ENCODE data around the gene MATCAP1.
A peak's percentile ranks its signal among the peaks of the same experiment; 100 is the strongest.

Gene MATCAP1

GRCh38 chr16:67173808-67174705 is 9.7 kb downstream of the MATCAP1 start:
- H3K27ac ChIP-seq, result peak overlapping the region; percentile 82
- TF ChIP-seq CTCF (conservative IDR thresholded peaks at IDR 0.05), result no peak

GRCh38 chr16:67173323-67173722 is 10.4 kb downstream of the MATCAP1 start:
- no peak for TF ChIP-seq CTCF (conservative IDR thresholded peaks at IDR 0.05)
- H3K27ac ChIP-seq, result peak overlapping the region; percentile 82

GRCh38 chr16:67170949-67171649 is 12.7 kb downstream of the MATCAP1 start:
- TF ChIP-seq CTCF (conservative IDR thresholded peaks at IDR 0.05), result no peak
- H3K27ac ChIP-seq, result no peak overlapping the region

- no peak for TF ChIP-seq CTCF (conservative IDR thresholded peaks at IDR 0.05)
- no peak within 1 kb of the TSS for H3K27ac ChIP-seq
Measured at GRCh38 chr16:67170168-67170948, 13.4 kb downstream of the MATCAP1 start, which contains the start of gene NOL3. NOL3 (plus strand) TSS chr16:67170538.

- no peak for TF ChIP-seq CTCF (conservative IDR thresholded peaks at IDR 0.05)
- H3K27ac ChIP-seq, result no peak overlapping the region
Measured at GRCh38 chr16:67169642-67170167, 14.1 kb downstream of the MATCAP1 start.

GRCh38 chr16:67169011-67169451 is 14.7 kb downstream of the MATCAP1 start:
- H3K27ac ChIP-seq, result no peak overlapping the region
- TF ChIP-seq CTCF (conservative IDR thresholded peaks at IDR 0.05), result no peak

Measured in VCaP (cell line).